GM12878 (cell line): ENCODE data around the gene STK10. TPM values are rescaled to one million over a fixed set of nuclear protein-coding genes. Genes with fewer than 3 reads are reported as not detected.

ENCODE experiments used
- ATAC-seq: fragments of 200-7000 bp; cut with Tn5 transposase; 3 replicates; pipeline ENCODE4 v1.9.1; 2020; ENCODE audit warnings: mild to moderate bottlenecking, moderate library complexity
- BruUV-seq: library from RNA; stranded (reverse); fragments of 400-500 nt; replicated peaks from 2 replicates; lab custom pipeline; 2021; lab: Mats Ljungman, UMichigan
- CTCF ChIA-PET: fragments of 300-600 bp; sonication (Branson Sonifier 250); formaldehyde crosslinking; extraction: SDS; loops from one replicate; lab custom pipeline; 2021; ENCODE audit warnings: inconsistent platforms; lab: Yijun Ruan, JAX
- POLR2A ChIA-PET: fragments of 350-600 bp; formaldehyde crosslinking; extraction: SDS; loops from one replicate; lab custom pipeline; 2021; ENCODE audit warnings: inconsistent platforms; lab: Charles Lee
- RAD21 ChIA-PET: fragments of 300-600 bp; sonication (Branson Sonifier 250); formaldehyde crosslinking; loops from one replicate; lab custom pipeline; 2023; ENCODE audit warnings: antibody characterized with exemption; ENCODE audit not compliant: unreplicated experiment; lab: Charles Lee
- SMC1A ChIA-PET: fragments of 300-600 bp; sonication (Branson Sonifier 250); formaldehyde crosslinking; loops from one replicate; lab custom pipeline; 2023; ENCODE audit not compliant: unreplicated experiment, uncharacterized antibody; lab: Charles Lee
- DNase-seq: peaks from one replicate; pipeline ENCODE4 v3.0.0-alpha.2; 2011; ENCODE audit warnings: low read depth, low spot score
- FAIRE-seq: peaks from 3 replicates; lab custom pipeline; 2011; peaks lifted over from hg19 to GRCh38; lab: Jason Lieb, UNC
- H2AFZ ChIP-seq: 2 replicates; pipeline ENCODE4 v1.6.0; 2011; ENCODE audit warnings: low read depth, low read length, control low read depth; ENCODE audit not compliant: control insufficient read depth
- H3K27ac ChIP-seq: 2 replicates; pipeline ENCODE4 v1.5.1; 2011; ENCODE audit warnings: control low read depth; ENCODE audit not compliant: control insufficient read depth, insufficient read depth
- H3K27me3 ChIP-seq, 2 experiments: replicated peaks in 1 of 2; 2 replicates each; pipeline versions ENCODE4 v1.6.0 to v1.6.1; 2011; ENCODE audit warnings: low read length in 1 of 2; ENCODE audit not compliant: control insufficient read depth in 2 of 2, insufficient read depth in 2 of 2
- H3K36me3 ChIP-seq, 2 experiments: 2 replicates each; pipeline ENCODE4 v1.5.1; 2011; ENCODE audit warnings: low read length in 1 of 2; ENCODE audit not compliant: control insufficient read depth in 2 of 2, insufficient read depth in 2 of 2
- H3K4me1 ChIP-seq: 2 replicates; pipeline ENCODE4 v1.6.1; 2011; ENCODE audit warnings: mild to moderate bottlenecking, low read length, moderate library complexity, mixed read lengths; ENCODE audit not compliant: control insufficient read depth, insufficient read depth
- H3K4me2 ChIP-seq: 2 replicates; pipeline ENCODE4 v1.6.0; 2011; ENCODE audit warnings: control low read depth; ENCODE audit not compliant: control insufficient read depth, insufficient read depth
- H3K4me3 ChIP-seq: fragments of 200-600 bp; sonication (generic); 2 replicates; pipeline ENCODE4 v1.5.1; 2016
- H3K79me2 ChIP-seq: 2 replicates; pipeline ENCODE4 v1.6.0; 2011; ENCODE audit warnings: low read length; ENCODE audit not compliant: control insufficient read depth, insufficient read depth
- H3K9ac ChIP-seq: 2 replicates; pipeline ENCODE4 v1.8.0; 2011; ENCODE audit warnings: low read length, control low read depth, mixed read lengths; ENCODE audit not compliant: control insufficient read depth, insufficient read depth
- H3K9me3 ChIP-seq: replicated peaks from 3 replicates; pipeline ENCODE4 v1.5.1; 2011; ENCODE audit warnings: mild to moderate bottlenecking, low read length; ENCODE audit not compliant: control insufficient read depth, insufficient read depth
- H4K20me1 ChIP-seq: 2 replicates; pipeline ENCODE4 v1.6.0; 2011; ENCODE audit not compliant: control insufficient read depth, insufficient read depth
- BACH1 ChIP-seq: fragments of 450-650 bp; IDR thresholded peaks from 2 replicates; pipeline ENCODE4 v1.6.1; 2017; ENCODE audit warnings: mild to moderate bottlenecking, borderline replicate concordance
- CREM ChIP-seq: IDR thresholded peaks from 2 replicates; pipeline ENCODE4 v1.6.1; 2014; ENCODE audit warnings: antibody characterized with exemption, low read depth
- DPF2 ChIP-seq: fragments of 450-650 bp; IDR thresholded peaks from 2 replicates; pipeline ENCODE4 v1.6.1; 2017; ENCODE audit warnings: mild to moderate bottlenecking
- EGR1 ChIP-seq, 2 experiments: IDR thresholded peaks; 1 replicate in 1 of 2; 2 replicates in 1 of 2; pipeline ENCODE4 v1.6.1; 2011 to 2012; ENCODE audit warnings: low read depth in 2 of 2, low read length in 2 of 2, borderline replicate concordance in 1 of 2, mild to moderate bottlenecking in 1 of 2, moderate library complexity in 1 of 2
- FOXK2 ChIP-seq: fragments of 450-650 bp; IDR thresholded peaks from 2 replicates; pipeline ENCODE4 v1.6.1; 2017; ENCODE audit warnings: mild to moderate bottlenecking, moderate library complexity
- NFIC ChIP-seq: IDR thresholded peaks from 2 replicates; pipeline ENCODE4 v1.6.1; 2012; ENCODE audit warnings: low read depth, mild to moderate bottlenecking, inconsistent platforms, low read length, moderate library complexity
- NR2C1 ChIP-seq: fragments of 450-650 bp; IDR thresholded peaks from 2 replicates; pipeline ENCODE4 v1.6.1; 2017; ENCODE audit warnings: antibody characterized with exemption, mild to moderate bottlenecking, moderate library complexity
- POLR2A ChIP-seq: IDR thresholded peaks from 2 replicates; pipeline ENCODE4 v1.6.1; 2011; ENCODE audit warnings: low read depth, mild to moderate bottlenecking, low read length
- SIN3A ChIP-seq: IDR thresholded peaks from 2 replicates; pipeline ENCODE4 v1.6.1; 2012; ENCODE audit warnings: low read depth, low read length, improper control_type of control experiment
- SMC3 ChIP-seq: IDR thresholded peaks from 2 replicates; pipeline ENCODE4 v1.6.1; 2011; ENCODE audit warnings: low read length, improper control_type of control experiment, borderline replicate concordance
- STAT3 ChIP-seq: IDR thresholded peaks from 2 replicates; pipeline ENCODE4 v1.6.1; 2011; ENCODE audit warnings: low read depth, low read length, improper control_type of control experiment
- TARDBP ChIP-seq: IDR thresholded peaks from 2 replicates; pipeline ENCODE4 v1.6.1; 2016; ENCODE audit warnings: borderline replicate concordance
- WRNIP1 ChIP-seq: IDR thresholded peaks from 2 replicates; pipeline ENCODE4 v1.6.1; 2011; ENCODE audit warnings: low read depth, low read length, improper control_type of control experiment, borderline replicate concordance
- ZBED1 ChIP-seq: IDR thresholded peaks from 2 replicates; pipeline ENCODE4 v1.6.1; 2016; ENCODE audit warnings: borderline replicate concordance
- WGBS: methylation state at CpG from one replicate; pipeline ENCODE4 v1.1.6; 2016; ENCODE audit warnings: low lambda C conversion rate; ENCODE audit not compliant: insufficient replicate concordance, insufficient coverage; ENCODE audit errors: missing lambda C conversion rate; 5-methylcytosine and 5-hydroxymethylcytosine counted together
- in situ Hi-C: fragments of 300-500 bp; cut with MboI; formaldehyde crosslinking; loops from 9 replicates; pipeline ENCODE4 v1.14.3; 2018; ENCODE audit warnings: mixed read lengths
- intact Hi-C: fragments of 100-400 bp; cut with micrococcal nuclease; formaldehyde crosslinking; loops from one replicate; pipeline ENCODE4 v1.14.2; 2022; ENCODE audit not compliant: unreplicated experiment
- polyA plus RNA-seq, 11 experiments: library from polyadenylated mRNA; depleted of rRNA in 4 of 11; unstranded in 6 of 11; stranded (reverse) in 5 of 11; fragments of >200 nt; fragmentation: Nextera tagmentation in 4 of 11; fragmentation: Illumina TruSeq in 1 of 11; extraction: Ambion mirVana in 4 of 11; extraction: Trizol in 1 of 11; gene quantifications; 1 replicate in 1 of 11; 2 replicates in 10 of 11; pipeline versions ENCODE4 v1.2.1 to v1.2.3, GENCODE V29; 2011 to 2016; ENCODE audit warnings: inconsistent platforms in 2 of 11, missing spikeins in 2 of 11, low read depth in 1 of 11
- total RNA-seq, 4 experiments: library from RNA; depleted of rRNA in 3 of 4; stranded (reverse); fragments of >200 nt in 3 of 4; fragmentation: Illumina TruSeq in 1 of 4; extraction: Trizol in 1 of 4; gene quantifications; 2 replicates each; pipeline versions ENCODE4 v1.2.1 to v1.2.3, GENCODE V29; 2013 to 2021

STK10 gene
- total and polyA plus RNA-seq, 10 of the 15 experiments (the other 5 are each of a cell fraction or from before 2014, with no cell fraction given), result 14.2 to 96.4 (median 50.6) TPM

DNA sequence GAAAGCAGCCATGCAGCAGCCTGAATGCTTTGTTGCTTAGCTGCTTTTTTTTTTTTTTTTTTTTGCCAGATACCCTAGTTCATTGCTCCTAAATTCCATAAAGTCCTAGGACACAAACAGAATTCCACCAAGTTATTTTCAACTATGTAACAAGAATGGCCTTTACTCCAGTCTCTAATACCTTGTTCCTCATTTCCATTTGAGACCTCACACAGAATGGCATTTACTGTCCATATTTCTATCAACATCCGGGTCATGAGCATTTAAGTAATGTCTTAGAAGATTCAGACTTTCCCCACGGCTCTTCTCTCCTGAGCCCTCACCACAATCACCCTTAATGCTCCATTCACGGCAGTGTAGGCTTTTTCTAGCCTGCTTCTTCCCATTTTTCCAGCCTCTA lies 149.9 kb downstream of the STK10 start:
- ChIA-PET CTCF (interaction anchor here (0.6 to 4.9 kb wide), 5 partner anchors 9 to 127 kb away, joined by 3 to 94 read pairs (median 3); no protein-coding TSS in a partner anchor), POLR2A (interaction anchor here (0.6 kb wide), 2 partner anchors 32 to 42 kb away, joined by 5 read pairs; partner anchors contain the start of gene FBXW11), SMC1A (interaction anchor here (3.7 kb wide), 1 partner anchor 126 kb away, joined by 39 read pairs; no protein-coding TSS in a partner anchor), RAD21 (interaction anchor here (4.5 to 5.0 kb wide), 2 partner anchors 32 to 126 kb away, joined by 26 to 32 read pairs; partner anchors contain the start of gene FBXW11)
- Histone ChIP-seq H3K9me3 (no peaks in the 10 kb centered on the region), H3K4me3 (no peak overlapping the region), H3K27ac (no peak overlapping the region), H2AFZ (no peak overlapping the region), H3K9ac (no peak overlapping the region), H3K36me3 (no peaks in the 10 kb centered on the region), H3K4me2 (no peak overlapping the region), H3K4me1 (peaks cover 5% of the 10 kb centered on the region), H3K27me3 (no peaks in the 10 kb centered on the region), H4K20me1 (no peaks in the 10 kb centered on the region; the same call in 1 of the 2 replicates), H3K79me2 (no peaks in the 10 kb centered on the region)
- DNase-seq, result no peak
- intact Hi-C loops (no loop called here), in situ Hi-C loops (no loop called here)
- no TSS peak for BruUV-seq
- WGBS, result 64% methylated on average over 3 of the region's 3 CpGs
- ATAC-seq, result no peak
- no peak for FAIRE-seq
- TF ChIP-seq TARDBP, result no peak
- no peak for TF ChIP-seq FOXK2
- no peak for TF ChIP-seq CREM
- TF ChIP-seq NFIC, result no peak
- no peak for TF ChIP-seq WRNIP1
- no peak for TF ChIP-seq EGR1 (IDR thresholded peaks at IDR 0.05; ENCODE audit: borderline replicate concordance in 1 of 2, low read depth in 2 of 2, low read length in 2 of 2)
- no peak for TF ChIP-seq POLR2A
- TF ChIP-seq SIN3A, result no peak
- TF ChIP-seq SMC3, result no peak
- no peak for TF ChIP-seq STAT3
- TF ChIP-seq ZBED1, result no peak
- TF ChIP-seq NR2C1, result no peak
- no peak for TF ChIP-seq BACH1
- no peak for TF ChIP-seq DPF2
